OCI-M2 (cell line): ENCODE measurements around the gene EIPR1.
"Not testable (repeated sequence)": the region's sequence is repeated elsewhere in the genome, so short reads cannot be mapped to it uniquely, and the experiment has no call there.

Experiments used
- DNase-seq: peaks from one replicate; lab custom pipeline; 2025; ENCODE audit not compliant: unreplicated experiment; lab: John Stamatoyannopoulos, UW

Gene EIPR1

DNA sequence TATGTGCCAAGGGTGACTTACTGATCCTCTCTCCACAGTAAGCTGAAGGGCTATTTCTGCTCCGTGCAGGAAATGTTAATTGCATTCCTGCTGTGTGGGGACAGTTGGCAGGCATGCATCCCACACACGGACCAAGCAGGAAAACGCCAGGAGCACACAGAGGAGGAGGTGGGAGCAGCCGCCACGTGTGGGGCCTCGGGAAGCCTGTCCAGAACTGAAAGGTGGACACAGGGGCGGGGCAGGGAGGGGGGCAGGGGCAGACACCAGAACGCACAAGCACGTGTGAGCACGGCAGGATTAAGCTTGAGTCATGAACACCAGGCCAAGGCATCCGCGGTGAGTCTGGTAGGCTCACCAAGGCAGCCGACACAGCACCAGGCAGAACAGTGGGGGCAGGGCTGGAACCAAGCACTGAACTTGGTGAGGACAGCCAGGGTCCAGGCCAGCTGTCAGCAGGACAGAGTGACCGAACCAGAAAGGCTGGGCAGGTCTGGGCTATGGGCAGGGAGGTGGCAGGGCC, 177.1 kb downstream of the EIPR1 start:
- DNase-seq, result no peak

GRCh38 chr2:3199627-3200345, 177.8 kb downstream of the EIPR1 start:
- DNase-seq, result no peak

GRCh38 chr2:3198671-3199192, 178.9 kb downstream of the EIPR1 start:
- DNase-seq, result not testable (repeated sequence)

DNA sequence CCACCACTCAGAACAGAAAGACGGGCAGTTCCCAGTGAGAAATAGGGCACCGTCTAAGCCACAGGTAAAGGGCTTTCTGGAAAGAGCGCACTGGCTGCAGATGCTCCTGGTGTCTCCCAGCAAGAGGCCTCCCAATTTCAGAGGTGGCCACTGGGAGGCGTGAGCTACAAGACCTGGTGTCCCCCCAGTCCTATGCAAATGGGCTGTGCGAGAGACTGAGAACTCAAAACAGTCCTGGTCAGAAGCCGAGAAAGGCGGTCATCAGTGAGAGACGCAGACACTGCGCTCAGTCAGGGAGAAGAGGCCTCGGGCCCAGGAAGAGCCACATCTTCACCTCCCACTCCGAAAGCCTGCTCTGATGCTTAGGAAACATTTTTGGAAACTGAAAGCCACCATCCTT, 179.5 kb downstream of the EIPR1 start:
- DNase-seq, result no peak

GRCh38 chr2:3197308-3197707, 180.3 kb downstream of the EIPR1 start:
- DNase-seq, result no peak

DNA sequence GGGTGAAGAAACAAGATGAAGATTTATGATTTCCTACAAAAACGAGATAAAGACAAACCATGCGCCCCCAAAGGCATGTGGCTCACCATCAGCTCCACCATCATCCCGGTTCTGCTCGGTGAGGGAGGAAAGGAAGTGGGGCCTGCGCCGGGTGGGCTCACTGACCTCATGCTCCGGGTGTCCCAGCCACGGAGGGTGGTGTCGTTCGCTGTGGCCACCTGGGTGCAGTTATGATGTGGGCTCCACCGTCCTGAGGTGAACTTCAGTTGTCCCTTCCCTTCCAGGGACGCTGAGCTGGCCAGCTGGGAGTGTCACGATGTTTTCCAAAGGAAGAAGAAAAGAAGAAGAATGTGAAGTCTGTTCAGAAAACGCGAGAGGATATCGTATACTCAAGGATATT, 180.9 kb downstream of the EIPR1 start:
- DNase-seq, result no peak

- no peak for DNase-seq
These were observed 181.8 kb downstream of the EIPR1 start for GRCh38 chr2:3195641-3196476.

DNA sequence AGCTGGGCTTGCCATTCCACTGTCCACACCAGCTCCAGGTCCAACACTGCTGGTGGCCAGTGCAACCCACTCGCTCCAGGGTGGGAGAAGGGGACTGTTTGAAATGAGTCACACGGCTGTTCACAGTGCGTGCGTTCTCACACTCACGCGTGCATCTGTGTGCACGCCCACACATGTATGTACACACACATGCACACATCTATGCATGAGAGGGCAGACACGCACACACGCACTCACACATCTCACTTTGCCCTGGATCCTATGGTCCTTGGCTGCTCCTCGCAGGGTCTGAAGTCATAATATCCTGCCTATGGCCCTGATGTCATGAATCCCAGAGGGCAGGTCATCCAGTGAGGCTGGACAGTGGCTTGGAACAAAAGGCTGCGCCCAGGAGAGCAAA, 182.8 kb downstream of the EIPR1 start:
- DNase-seq, result no peak

GRCh38 chr2:3193443-3194330, 183.9 kb downstream of the EIPR1 start:
- DNase-seq, result no peak

DNA sequence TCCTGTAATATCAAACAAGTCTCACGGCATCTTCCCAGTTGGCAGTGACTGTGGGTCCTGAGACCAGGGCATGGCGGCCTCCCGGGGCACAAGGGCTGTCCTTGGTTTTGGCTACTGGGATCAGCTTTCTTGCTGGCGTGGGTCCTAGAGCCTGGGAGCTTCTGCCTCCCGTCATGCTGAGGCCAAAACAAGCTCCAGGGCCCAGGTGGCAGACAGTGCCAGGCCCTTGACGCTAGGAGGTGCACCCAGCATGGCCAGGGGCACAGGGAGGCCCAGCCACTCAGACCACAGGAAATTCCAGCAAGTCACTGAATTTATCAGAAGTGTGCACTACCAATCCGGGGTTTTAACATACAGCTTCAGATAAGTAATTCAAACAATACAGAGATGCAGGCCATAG, 184.7 kb downstream of the EIPR1 start:
- no peak for DNase-seq

DNA sequence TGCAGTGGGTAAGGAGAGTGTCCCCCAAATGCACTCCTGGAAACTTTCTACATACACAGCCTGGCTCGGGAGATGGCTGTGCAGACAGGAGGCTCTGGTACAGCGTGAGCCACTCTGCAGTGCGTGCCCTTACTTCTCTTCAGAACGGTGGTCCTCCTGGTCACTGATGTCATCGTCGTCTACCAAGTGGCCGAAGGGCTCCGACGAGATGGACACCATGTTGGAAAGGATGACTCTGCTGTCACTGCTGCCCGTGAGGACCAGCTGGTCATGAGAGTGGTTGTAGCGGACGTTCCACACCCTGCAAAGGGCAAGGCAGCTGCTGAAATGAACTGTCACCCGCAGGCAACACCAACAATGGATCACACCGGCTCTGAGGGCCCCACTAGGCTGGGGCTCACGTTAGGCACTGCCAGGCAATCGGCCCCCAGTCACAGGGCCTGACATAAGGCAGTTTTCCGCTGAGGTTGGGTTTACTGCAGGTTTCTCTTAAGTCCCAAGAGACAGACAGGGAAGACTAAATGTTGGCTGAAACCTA, 185.3 kb downstream of the EIPR1 start:
- DNase-seq, result no peak

GRCh38 chr2:3189961-3190360, 187.7 kb downstream of the EIPR1 start:
- no peak for DNase-seq

DNA sequence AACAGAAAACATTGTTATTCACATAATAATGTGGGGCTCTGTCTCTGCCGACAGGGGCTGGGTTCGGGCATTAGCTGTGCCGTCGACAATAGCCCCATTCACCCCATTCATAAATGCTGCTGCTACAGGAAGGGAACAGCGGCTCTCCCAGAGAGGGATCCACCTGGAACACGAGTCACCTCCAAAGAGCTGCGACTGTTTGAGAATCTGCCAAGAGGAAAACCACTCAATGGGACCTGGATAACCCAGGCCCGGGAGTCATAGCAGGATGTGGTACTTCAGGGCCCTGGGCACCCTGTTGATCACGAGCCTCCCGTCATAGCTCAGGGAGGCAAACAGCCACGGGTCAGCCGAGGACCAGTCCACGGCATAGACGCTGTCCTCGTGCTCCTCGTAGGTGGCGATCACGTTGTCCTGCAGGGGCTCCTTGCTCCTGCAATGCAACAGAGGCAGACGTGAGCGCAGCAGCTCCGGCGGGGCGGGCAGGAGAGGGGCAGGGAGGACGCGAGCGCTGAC, 188.5 kb downstream of the EIPR1 start:
- DNase-seq, result no peak

- DNase-seq, result no peak
These were observed 189.1 kb downstream of the EIPR1 start for GRCh38 chr2:3188405-3188946.

DNA sequence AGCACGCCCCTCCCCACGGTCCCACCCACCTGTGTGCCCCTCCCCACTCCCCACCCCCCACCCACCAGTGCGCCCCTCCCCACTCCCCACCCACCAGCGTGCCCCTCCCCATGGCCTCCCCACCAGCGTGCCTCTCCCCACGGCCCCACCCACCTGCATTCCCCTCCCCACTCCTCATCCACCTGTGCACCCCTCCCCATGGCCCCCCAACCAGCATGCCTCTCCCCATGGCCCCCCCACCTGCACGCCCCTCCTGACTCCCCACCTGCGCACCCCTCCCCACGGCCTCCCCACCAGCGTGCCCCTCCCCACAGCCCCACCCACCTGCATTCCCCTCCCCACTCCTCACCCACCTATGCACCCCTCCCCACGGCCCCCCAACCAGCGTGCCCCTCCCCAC, 190.2 kb downstream of the EIPR1 start:
- DNase-seq, result no peak

- DNase-seq, result no peak
These were observed 190.9 kb downstream of the EIPR1 start for GRCh38 chr2:3186766-3187165.

- no peak for DNase-seq
These were observed 191.7 kb downstream of the EIPR1 start for GRCh38 chr2:3185910-3186309.

- no peak for DNase-seq
These were observed 192.4 kb downstream of the EIPR1 start for GRCh38 chr2:3185256-3185655.

GRCh38 chr2:3184167-3184566, 193.5 kb downstream of the EIPR1 start:
- DNase-seq, result no peak

DNA sequence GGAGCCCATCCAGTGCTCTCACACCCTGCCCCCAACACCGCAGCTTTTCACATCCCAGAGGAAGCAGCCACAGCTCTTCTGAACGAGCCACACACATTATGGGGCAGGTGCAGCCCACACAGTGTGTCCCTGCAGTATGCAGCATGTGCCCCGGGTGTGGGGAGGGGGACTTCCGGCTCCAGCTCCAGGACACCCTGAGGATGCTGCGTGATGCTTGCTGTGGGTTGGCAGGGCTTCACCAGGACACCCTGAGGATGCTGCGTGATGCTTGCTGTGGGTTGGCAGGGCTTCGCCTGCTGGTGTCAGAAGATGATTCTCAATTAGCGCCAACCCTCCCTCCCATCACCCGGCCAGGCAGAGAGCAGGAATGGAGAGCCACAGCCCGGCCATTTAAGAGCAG, 193.9 kb downstream of the EIPR1 start:
- DNase-seq, result no peak
